Lower lobe of right lung (tissue), 2 donors: Measurements from ENCODE around the gene RNPC3. TPM values are rescaled to one million over a fixed set of nuclear protein-coding genes. Genes with fewer than 3 reads are reported as not detected.
"Not testable (repeated sequence)": the region's sequence is repeated elsewhere in the genome, so short reads cannot be mapped to it uniquely, and the experiment has no call there.

Experiments
- ATAC-seq, 2 donors: fragments of 200-7000 bp; cut with Tn5 transposase; one replicate each; pipeline ENCODE4 v1.9.1; 2020 to 2022; ENCODE audit warnings: mild to moderate bottlenecking in 2 of 2, moderate library complexity in 2 of 2
- DNase-seq: peaks from one replicate; pipeline ENCODE4 v3.0.0-alpha.2; 2020
- H3K27ac ChIP-seq: fragments of 200-600 bp; one replicate; pipeline ENCODE4 v1.8.0; 2022
- H3K27me3 ChIP-seq: fragments of 200-600 bp; one replicate; pipeline ENCODE4 v1.8.0; 2022; ENCODE audit warnings: low read depth
- H3K36me3 ChIP-seq: fragments of 200-600 bp; one replicate; pipeline ENCODE4 v1.8.0; 2022; ENCODE audit warnings: mild to moderate bottlenecking
- H3K4me1 ChIP-seq: fragments of 200-600 bp; one replicate; pipeline ENCODE4 v1.8.0; 2022
- H3K4me3 ChIP-seq: fragments of 200-600 bp; one replicate; pipeline ENCODE4 v1.8.0; 2022; ENCODE audit warnings: mild to moderate bottlenecking
- H3K9me3 ChIP-seq: fragments of 200-600 bp; one replicate; pipeline ENCODE4 v1.8.0; 2022
- intact Hi-C: fragments of 100-400 bp; cut with DNase I; formaldehyde crosslinking; loops from one replicate; pipeline ENCODE4 v1.11.0; 2022
- total RNA-seq: library from RNA; stranded (reverse); fragmentation: NEBNext Ultra II Directional; extraction: Animal tissue kit (Norgen Biotek cat#: 25700); gene quantifications from one replicate; pipeline ENCODE4 v1.2.1, GENCODE V29; 2021
- TF ChIP-seq, protein P1 (sequence below): fragments of 200-600 bp; IDR thresholded peaks from one replicate; pipeline ENCODE4 v1.8.0; 2022; ENCODE audit warnings: antibody characterized with exemption, mild to moderate bottlenecking
- donor health status: DM: no; HTN: yes; CAD: no; lungs with severe emphysema.

Gene RNPC3
- total RNA-seq, 1 donor from 2014 or later, result 35.0 TPM

- no peaks in the 10 kb centered on the region for H3K9me3 ChIP-seq
- H3K27ac ChIP-seq, result peak overlapping the region; percentile 69
- H3K4me1 ChIP-seq, result peaks cover 13% of the 10 kb centered on the region
- H3K27me3 ChIP-seq, result no peaks in the 10 kb centered on the region
- ATAC-seq (peak; percentile 81 to 90), DNase-seq (no peak)
- H3K36me3 ChIP-seq, result peaks cover 5% of the 10 kb centered on the region
- TF ChIP-seq, protein P1, sequence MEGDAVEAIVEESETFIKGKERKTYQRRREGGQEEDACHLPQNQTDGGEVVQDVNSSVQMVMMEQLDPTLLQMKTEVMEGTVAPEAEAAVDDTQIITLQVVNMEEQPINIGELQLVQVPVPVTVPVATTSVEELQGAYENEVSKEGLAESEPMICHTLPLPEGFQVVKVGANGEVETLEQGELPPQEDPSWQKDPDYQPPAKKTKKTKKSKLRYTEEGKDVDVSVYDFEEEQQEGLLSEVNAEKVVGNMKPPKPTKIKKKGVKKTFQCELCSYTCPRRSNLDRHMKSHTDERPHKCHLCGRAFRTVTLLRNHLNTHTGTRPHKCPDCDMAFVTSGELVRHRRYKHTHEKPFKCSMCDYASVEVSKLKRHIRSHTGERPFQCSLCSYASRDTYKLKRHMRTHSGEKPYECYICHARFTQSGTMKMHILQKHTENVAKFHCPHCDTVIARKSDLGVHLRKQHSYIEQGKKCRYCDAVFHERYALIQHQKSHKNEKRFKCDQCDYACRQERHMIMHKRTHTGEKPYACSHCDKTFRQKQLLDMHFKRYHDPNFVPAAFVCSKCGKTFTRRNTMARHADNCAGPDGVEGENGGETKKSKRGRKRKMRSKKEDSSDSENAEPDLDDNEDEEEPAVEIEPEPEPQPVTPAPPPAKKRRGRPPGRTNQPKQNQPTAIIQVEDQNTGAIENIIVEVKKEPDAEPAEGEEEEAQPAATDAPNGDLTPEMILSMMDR, result no peak
- intact Hi-C loops, result no loop called here
- peak overlapping the region; percentile 10 for H3K4me3 ChIP-seq
Measured at GRCh38 chr1:103561643-103562395, 36.3 kb downstream of the RNPC3 start.

DNA sequence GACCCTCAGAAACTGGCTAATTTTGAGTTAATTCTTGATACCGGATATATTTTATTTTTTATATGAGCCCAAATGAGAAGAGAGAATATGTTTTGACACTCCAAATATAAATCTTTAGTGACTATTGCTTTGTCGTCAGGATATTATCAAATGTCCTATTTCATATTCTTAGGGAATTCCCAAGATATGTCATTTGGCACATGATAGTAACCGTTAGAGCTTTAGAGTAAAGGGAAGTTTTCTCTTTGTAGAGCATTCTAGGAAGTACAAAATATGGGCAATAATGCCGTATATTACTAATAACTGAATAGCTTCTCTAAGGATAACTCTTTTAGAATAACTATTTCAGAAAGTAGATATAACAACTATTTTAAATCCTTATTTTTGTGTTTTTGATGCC is 37.6 kb downstream of the RNPC3 start:
- no peak for ATAC-seq
- no peak overlapping the region for H3K4me3 ChIP-seq
- TF ChIP-seq, protein P1, result no peak

GRCh38 chr1:103569493-103569892 is 44.0 kb downstream of the RNPC3 start:
- no peak overlapping the region for H3K4me3 ChIP-seq

More for the DNA sequence above, 37.6 kb downstream of the RNPC3 start:
- intact Hi-C loops, result no loop called here
- H3K36me3 ChIP-seq, result peaks cover 6% of the 10 kb centered on the region
- H3K27me3 ChIP-seq, result no peaks in the 10 kb centered on the region
- H3K9me3 ChIP-seq, result no peaks in the 10 kb centered on the region
- H3K27ac ChIP-seq, result no peak overlapping the region
- no peak for DNase-seq
- H3K4me1 ChIP-seq, result peaks cover 13% of the 10 kb centered on the region

DNA sequence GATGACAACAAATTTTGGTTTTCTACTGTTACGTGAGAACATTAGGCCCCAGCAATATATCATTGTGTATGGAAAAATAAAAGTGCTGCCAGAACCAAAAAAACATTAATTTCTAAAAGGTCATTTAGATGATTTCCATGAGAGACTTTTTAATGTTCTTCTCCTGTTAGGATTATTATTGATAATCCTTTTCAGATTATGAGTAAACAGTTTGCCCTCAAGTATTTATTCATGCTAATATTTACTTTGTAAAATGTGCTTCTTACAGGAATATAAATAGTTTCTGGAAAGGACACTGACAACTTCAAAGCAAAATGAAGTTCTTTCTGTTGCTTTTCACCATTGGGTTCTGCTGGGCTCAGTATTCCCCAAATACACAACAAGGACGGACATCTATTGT is 45.8 kb downstream of the RNPC3 start, which contains the start of gene AMY2B:
Gene AMY2B, plus strand, starts transcription at position 301 of the 400 bp plus-strand sequence. Its CDS starts 14 bp downstream, at position 315.
- ATAC-seq, H3K36me3 ChIP-seq, H3K9me3 ChIP-seq, DNase-seq, H3K4me1 ChIP-seq, H3K27me3 ChIP-seq, H3K4me3 ChIP-seq, H3K27ac ChIP-seq, intact Hi-C loops: not testable (repeated sequence)

More at GRCh38 chr1:103569493-103569892, 44.0 kb downstream of the RNPC3 start:
- no peak for DNase-seq
- H3K27me3 ChIP-seq, result no peaks in the 10 kb centered on the region
- H3K4me1 ChIP-seq, result no peaks in the 10 kb centered on the region
- peaks cover 6% of the 10 kb centered on the region for H3K36me3 ChIP-seq
- TF ChIP-seq, protein P1, result no peak
- intact Hi-C loops, result no loop called here
- H3K27ac ChIP-seq, result no peak overlapping the region
- H3K9me3 ChIP-seq, result no peaks in the 10 kb centered on the region
- peak in 1 of 2 donors; percentile 15 for ATAC-seq

- Histone ChIP-seq H3K4me3 (no peak overlapping the region), H3K9me3 (no peaks in the 10 kb centered on the region), H3K4me1 (no peaks in the 10 kb centered on the region), H3K27ac (no peak overlapping the region), H3K36me3 (no peaks in the 10 kb centered on the region), H3K27me3 (no peaks in the 10 kb centered on the region)
- TF ChIP-seq, protein P1, result no peak
- no peak for ATAC-seq
- intact Hi-C loops, result no loop called here
- no peak for DNase-seq
Measured at GRCh38 chr1:103576065-103576464, 50.6 kb downstream of the RNPC3 start.

DNA sequence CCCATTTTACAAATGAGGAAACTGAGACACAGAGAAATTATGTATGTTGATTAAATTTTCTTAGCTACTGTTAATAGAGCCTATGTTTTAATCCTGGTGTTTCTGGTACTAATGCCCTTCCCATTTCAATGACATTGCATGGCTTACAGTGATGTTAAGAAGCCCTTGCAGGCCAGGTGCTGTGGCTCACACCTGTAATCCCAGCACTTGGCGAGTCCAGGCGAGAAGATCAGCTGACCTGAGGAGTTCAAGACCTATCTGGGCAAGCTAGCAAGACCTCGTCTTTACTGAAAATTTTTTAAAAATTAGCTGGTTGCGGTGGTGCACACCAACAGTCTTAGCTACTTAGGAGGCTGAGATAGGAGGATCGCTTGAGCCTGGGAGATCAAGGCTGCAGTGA is 51.3 kb downstream of the RNPC3 start:
- ATAC-seq, H3K4me1 ChIP-seq, intact Hi-C loops: not testable (repeated sequence)

More for the DNA sequence above, 51.3 kb downstream of the RNPC3 start:
- H3K27me3 ChIP-seq, H3K36me3 ChIP-seq, H3K9me3 ChIP-seq, H3K4me3 ChIP-seq, H3K27ac ChIP-seq, DNase-seq: not testable (repeated sequence)
